22Rv1 (cell line): Measurements from ENCODE around the gene ZBTB6.
"Not testable (repeated sequence)": the region's sequence is repeated elsewhere in the genome, so short reads cannot be mapped to it uniquely, and the experiment has no call there.

ENCODE experiments used
- H3K27ac ChIP-seq: fragments of 450-650 bp; 2 replicates; pipeline ENCODE4 v1.5.1; 2017
- ZFX ChIP-seq: fragments of 450-650 bp; IDR thresholded peaks from 2 replicates; pipeline ENCODE4 v1.6.1; 2017; ENCODE audit warnings: antibody characterized with exemption, borderline replicate concordance
- TF ChIP-seq, protein P1 (sequence below): fragments of 450-650 bp; IDR thresholded peaks from 2 replicates; pipeline ENCODE4 v1.5.1; 2017; ENCODE audit warnings: mild to moderate bottlenecking

The ZBTB6 gene

DNA sequence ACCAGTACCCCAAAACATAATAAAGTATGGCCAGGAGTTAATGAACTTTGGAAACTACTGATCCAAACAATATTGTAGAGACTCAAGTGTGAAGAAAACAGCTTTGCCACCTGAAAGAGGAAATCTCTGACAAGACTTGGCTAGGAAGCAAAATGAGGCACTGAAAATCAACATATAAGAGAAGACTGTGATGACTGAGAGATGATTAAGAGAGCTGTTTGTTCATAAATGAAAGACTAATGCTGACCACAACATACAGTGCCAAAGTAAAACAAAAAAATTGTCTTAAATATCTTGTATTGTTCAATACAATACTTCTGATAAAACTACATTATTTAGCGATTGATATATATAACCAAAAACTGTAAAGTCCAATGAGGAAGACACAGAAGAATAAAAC lies 15.2 kb downstream of the ZBTB6 start:
- TF ChIP-seq, protein P1, sequence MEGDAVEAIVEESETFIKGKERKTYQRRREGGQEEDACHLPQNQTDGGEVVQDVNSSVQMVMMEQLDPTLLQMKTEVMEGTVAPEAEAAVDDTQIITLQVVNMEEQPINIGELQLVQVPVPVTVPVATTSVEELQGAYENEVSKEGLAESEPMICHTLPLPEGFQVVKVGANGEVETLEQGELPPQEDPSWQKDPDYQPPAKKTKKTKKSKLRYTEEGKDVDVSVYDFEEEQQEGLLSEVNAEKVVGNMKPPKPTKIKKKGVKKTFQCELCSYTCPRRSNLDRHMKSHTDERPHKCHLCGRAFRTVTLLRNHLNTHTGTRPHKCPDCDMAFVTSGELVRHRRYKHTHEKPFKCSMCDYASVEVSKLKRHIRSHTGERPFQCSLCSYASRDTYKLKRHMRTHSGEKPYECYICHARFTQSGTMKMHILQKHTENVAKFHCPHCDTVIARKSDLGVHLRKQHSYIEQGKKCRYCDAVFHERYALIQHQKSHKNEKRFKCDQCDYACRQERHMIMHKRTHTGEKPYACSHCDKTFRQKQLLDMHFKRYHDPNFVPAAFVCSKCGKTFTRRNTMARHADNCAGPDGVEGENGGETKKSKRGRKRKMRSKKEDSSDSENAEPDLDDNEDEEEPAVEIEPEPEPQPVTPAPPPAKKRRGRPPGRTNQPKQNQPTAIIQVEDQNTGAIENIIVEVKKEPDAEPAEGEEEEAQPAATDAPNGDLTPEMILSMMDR: no peak
- no peak for TF ChIP-seq ZFX
- H3K27ac ChIP-seq: no peak overlapping the region

GRCh38 chr9:122888480-122888879 lies 24.6 kb downstream of the ZBTB6 start:
- H3K27ac ChIP-seq: no peak overlapping the region
- no peak for TF ChIP-seq ZFX
- TF ChIP-seq, protein P1: no peak

DNA sequence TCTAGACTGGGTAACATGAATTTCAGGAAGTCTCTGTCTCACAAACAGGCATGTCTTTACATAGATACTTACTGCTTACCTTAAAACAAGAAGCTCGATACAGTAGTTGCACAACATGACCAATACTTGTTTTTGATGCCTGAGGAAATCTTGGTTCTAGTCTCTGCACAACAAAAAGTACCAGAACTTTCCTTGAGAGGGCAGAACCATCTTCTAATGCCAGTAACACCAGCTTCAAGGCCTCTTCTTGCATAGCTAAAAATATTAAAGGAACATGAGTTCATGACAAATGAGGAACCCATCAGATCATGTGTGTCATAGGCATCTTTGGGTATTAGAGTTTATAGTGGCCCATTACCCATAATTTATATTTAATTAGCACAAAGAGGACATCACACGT lies 30.0 kb downstream of the ZBTB6 start:
- no peak for TF ChIP-seq ZFX
- TF ChIP-seq, protein P1: no peak
- H3K27ac ChIP-seq: no peak overlapping the region

- no peak overlapping the region for H3K27ac ChIP-seq
- no peak for TF ChIP-seq ZFX
- TF ChIP-seq, protein P1: no peak
These were observed 33.7 kb downstream of the ZBTB6 start for GRCh38 chr9:122879443-122879842.

DNA sequence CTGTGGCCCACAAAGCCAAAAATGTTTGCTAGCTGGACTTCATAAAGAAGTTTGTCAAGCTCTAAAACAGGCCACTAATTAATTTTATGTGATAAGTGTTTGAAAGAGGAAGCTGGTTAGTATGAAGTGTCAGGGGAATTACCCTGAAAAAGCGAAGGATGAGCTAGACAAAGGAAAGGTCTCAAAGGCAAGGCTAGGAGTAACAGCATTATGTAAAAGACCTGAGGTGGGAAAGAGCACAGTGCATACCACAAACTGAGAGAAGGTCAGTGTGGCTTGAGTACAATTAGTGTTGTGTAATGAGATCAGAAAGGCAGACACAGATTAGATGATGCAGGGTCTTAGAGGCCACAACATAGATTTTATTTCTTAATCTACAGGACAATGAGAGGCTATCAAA lies 37.6 kb downstream of the ZBTB6 start:
- no peak for TF ChIP-seq ZFX
- TF ChIP-seq, protein P1: no peak
- no peak overlapping the region for H3K27ac ChIP-seq

- H3K27ac ChIP-seq: not testable (repeated sequence)
These were observed 45.8 kb downstream of the ZBTB6 start for GRCh38 chr9:122867276-122867675.

GRCh38 chr9:122866079-122866478 lies 47.0 kb downstream of the ZBTB6 start:
- H3K27ac ChIP-seq: no peak overlapping the region
- TF ChIP-seq, protein P1: no peak
- TF ChIP-seq ZFX: no peak

GRCh38 chr9:122865300-122865699 lies 47.8 kb downstream of the ZBTB6 start:
- TF ChIP-seq, protein P1: no peak
- no peak for TF ChIP-seq ZFX
- no peak overlapping the region for H3K27ac ChIP-seq
